GM18507 (cell line): ENCODE data around the gene C1QTNF3.
A peak's percentile ranks its signal among the peaks of the same experiment; 100 is the strongest.

ENCODE experiments used
- DNase-seq: peaks from one replicate; pipeline ENCODE4 v3.0.0; 2011; ENCODE audit warnings: low read depth; ENCODE audit not compliant: insufficient read length; ENCODE audit errors: extremely low spot score
- FAIRE-seq: peaks from 2 replicates; lab custom pipeline; 2011; peaks lifted over from hg19 to GRCh38; lab: Jason Lieb, UNC

C1QTNF3 gene

GRCh38 chr5:33969572-33970452 is 73.2 kb downstream of the C1QTNF3 start:
- FAIRE-seq = no peak
- DNase-seq = peak; percentile 43

GRCh38 chr5:33968211-33969005 is 74.6 kb downstream of the C1QTNF3 start:
- FAIRE-seq (no peak), DNase-seq (no peak)
